GM20431 (cell line): Measurements from ENCODE around the gene RNF14.

Source experiments
- in situ Hi-C: fragments of 300-500 bp; cut with MseI, MboI; formaldehyde crosslinking; loops from one replicate; pipeline ENCODE4 v1.15.0; 2020; ENCODE audit warnings: low sequenced_read_pairs; ENCODE audit not compliant: unreplicated experiment

The RNF14 gene

DNA sequence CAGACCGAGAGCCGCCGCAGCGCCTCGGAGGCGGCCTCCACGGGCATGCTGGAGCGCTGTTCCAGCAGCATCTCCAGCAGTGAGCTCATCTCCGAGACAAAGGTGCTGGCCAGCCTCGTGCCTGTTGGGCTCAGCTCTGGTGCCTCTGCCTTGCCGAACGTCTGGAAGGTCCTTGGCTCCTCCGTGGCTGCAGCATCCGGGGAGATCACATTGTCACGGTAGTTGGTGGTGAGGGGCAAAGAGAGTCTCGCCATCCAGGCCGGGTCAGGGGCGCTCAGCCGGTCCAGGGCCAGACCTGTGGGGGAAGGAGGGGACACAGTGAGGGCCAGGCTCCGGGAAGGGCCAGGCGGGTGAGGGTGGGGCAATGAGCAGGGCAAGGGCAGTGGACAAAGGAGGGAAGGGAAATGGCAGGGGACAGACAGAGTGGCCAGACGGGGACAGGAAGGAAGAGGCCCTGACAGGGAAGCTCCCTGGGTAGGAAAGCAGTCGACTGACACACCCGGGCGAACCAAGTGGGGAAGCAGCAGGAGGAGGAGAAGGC is 23.3 kb upstream of the RNF14 start:
- in situ Hi-C loops, result no loop called here

DNA sequence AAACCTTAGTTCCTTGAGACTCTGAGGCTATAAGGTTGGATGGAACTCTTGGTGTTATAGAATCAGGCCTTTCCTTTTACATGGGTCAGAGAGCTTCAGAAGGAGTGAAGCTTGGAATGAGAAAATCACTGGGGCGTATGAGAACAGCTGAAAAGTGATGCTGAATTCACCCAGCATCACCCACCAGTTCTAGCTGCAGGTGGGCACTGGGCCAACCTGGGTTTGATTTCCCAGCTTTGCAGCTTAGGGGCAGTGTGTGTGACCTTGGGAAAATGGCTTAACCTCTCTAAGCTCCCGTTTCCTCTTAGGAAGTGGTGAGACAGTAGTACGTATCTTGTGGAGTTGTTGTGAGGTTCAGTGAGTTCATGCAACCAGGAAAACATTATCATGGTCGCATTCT is 21.6 kb upstream of the RNF14 start:
- in situ Hi-C loops, result no loop called here

DNA sequence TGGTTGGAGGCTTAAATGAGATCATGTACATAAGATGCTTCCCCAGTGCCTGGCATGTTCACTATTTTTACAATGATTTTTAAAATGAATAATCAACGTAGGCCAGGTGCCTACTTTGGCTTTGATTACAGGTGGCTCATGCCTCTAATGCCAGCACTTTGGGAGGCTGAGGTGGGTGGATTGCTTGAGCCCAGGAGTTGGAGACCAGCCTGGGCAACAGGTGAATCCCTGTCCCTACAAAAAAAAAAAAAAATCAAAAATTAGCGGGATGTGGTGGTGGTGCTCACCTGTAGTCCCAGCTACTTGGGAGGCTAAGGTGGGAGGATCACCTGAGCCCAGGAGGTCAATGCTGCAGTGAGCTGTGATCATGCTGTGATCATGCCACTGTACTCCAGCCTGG is 20.1 kb upstream of the RNF14 start:
- in situ Hi-C loops, result no loop called here

DNA sequence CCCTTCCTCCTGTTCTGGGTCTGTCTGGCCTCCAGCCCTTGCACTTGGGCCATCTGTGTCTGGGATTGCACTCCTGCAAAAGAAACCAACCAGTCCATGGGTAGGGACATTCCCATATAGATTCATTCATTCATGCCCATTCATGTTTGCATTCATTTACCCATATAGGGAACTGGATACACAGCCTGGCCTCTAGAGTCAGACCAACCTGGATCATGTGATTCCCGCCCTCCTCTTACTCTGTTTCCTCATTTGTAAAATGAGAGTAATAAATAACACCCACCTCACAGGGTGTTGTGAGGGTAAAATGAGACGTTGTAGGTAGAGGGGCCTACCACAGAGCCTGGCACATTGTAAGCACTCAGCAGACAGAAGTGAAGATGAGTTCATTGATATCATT is 19.4 kb upstream of the RNF14 start:
- in situ Hi-C loops, result no loop called here

DNA sequence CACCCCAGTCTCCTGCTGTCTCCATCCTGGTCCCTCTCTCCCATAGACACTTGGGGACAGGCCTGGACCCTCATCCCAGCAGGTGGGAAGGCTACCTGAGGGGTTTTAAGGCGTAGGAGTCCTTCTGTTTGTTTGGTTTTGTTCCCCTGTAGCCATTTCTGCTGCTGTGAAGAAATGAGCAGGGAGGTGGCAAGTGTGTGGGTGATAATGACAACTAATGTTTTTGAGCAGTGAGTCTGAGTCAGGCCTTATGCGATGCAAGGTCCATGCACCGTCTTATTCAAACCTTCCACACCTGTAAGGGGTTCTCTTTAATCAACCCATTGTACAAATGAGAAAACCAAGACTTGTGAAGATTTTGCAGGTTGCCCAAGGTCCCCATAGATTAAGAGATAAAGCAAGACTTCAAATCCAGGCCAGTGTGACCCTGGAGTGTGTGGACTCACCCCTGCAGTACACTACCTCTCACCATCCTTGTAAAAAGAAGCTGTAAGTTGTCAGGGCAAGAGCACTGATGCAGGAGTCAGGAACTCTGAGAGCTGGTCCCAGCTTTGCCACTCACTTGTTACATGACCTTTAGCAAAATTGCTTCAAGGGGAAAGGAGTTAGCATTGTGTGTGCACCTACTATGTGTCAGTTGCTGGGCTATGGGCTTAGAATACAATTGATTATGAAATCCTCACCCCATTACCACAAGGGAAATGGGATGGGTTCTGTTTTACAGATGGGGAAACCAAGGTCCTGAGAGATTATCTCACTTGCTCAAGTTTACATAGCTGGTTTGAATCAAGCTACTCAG is 18.5 kb upstream of the RNF14 start:
- in situ Hi-C loops, result loop anchor here (10.0 kb wide), 1 partner anchor 256 kb away; no protein-coding TSS in a partner anchor

DNA sequence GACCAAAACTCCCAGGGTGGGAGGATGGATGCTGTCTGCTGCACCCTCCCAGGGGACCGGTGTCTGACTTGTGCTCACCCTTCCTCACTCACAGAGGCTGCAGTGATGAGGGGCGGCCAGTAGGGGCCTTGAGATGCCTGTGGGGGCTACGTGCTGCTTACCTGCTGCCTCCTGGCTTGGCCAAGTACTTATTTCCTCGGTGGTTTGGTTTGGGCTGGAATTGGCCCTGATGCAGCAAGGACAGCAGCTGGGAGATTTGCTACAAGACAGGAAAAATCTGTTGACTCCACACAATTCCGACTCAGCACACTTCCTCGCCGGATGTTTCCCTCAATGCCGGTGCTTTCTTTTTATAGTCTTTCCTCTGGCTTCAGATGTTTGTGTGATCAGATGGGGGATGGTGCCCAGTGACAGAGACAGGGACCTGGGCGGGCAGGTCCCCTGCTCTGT is 17.5 kb upstream of the RNF14 start:
- in situ Hi-C loops, result loop anchor here (10.0 kb wide), 1 partner anchor 257 kb away; no protein-coding TSS in a partner anchor

DNA sequence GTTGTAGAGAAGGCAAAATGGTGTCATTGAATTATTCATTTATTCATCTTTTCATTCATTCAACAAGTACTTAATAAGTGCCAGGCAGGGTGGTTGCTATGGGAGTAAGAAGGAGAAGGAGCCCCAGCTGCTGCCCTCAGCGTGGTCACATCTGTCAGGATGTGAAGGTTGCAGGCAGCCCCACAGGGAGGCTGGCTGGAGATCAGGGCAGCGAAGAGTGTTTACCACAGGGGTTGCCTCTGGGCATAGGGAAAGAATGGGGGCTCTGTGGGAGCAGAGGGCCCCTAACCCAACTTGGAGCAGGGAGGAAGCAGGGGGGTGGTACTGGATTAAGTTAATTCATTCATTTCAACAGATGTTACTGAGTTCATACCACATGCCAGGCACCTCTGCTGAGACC is 16.9 kb upstream of the RNF14 start:
- in situ Hi-C loops, result loop anchor here (10.0 kb wide), 1 partner anchor 257 kb away; no protein-coding TSS in a partner anchor

GRCh38 chr5:141954194-141954593 is 14.7 kb upstream of the RNF14 start:
- in situ Hi-C loops, result loop anchor here (10.0 kb wide), 1 partner anchor 259 kb away; no protein-coding TSS in a partner anchor

DNA sequence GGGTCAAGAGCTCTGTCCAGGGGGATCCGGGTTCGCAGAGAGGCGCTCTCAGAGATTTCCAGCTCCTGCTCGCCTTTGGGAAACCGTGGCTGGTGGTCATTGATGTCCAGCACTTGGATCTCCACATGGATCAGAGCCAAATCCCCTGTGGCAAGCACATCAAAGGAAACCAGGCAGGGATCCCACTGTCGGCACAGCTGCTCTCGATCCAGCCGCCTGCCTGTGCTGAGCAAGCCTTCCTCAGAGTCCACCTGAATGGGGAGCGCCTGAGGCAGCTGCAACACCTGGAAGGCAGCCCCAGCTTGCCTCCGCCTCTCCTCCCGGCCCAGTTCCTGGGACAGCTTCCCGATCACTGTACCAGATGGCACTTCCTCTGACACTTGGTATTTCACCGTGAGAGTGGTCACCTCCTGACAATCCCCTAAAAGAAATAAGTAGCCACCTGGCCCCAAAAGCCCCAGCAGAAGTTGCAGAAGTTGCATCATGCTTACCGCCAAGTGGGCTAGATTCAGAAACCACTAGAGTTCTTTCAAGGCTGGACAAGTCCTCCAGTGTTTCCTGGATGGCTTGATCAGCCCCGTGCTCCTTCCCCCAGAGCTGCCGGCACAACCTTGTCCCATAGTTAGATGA is 11.4 kb upstream of the RNF14 start:
- in situ Hi-C loops, result loop anchor here (10.0 kb wide), 1 partner anchor 263 kb away; no protein-coding TSS in a partner anchor

- in situ Hi-C loops, result loop anchor here (10.0 kb wide), 1 partner anchor 263 kb away; no protein-coding TSS in a partner anchor
Measured at GRCh38 chr5:141958113-141958512, 10.8 kb upstream of the RNF14 start, which contains the start of gene PCDH12. Gene PCDH12 (minus strand): TSS chr5:141958202. CDS start chr5:141957851, 351 bp downstream.

DNA sequence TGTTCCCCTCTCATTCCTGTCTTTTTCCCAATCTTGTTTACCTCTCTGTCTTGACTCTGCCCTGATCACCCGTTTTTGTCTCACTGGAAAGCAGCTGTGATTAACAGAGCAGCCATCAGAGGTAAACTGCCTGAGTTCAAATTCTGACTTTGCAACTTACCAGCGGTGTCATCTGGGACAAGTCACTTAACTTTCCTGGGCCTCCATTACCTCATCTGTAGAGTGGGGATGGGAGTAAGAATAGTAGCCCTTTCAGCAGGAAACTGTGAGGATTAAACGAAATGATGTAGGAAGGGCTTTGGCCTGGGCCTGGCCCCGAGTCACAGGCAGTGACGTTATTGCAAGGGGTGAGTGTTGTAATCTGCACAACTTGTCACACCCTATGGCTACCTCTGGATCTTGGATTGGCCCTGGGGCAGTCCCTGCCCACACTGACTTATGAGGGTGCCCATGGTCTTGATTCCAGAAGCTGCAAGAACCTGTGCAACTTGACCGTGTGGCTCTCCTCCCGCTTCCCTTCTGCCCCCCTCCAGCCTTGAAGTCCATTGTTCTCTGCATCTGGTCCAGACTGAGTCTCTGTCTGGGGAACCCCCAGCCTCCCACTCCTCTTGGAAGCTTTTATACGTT is 10.2 kb upstream of the RNF14 start:
- in situ Hi-C loops, result loop anchor here (10.0 kb wide), 1 partner anchor 264 kb away; no protein-coding TSS in a partner anchor

DNA sequence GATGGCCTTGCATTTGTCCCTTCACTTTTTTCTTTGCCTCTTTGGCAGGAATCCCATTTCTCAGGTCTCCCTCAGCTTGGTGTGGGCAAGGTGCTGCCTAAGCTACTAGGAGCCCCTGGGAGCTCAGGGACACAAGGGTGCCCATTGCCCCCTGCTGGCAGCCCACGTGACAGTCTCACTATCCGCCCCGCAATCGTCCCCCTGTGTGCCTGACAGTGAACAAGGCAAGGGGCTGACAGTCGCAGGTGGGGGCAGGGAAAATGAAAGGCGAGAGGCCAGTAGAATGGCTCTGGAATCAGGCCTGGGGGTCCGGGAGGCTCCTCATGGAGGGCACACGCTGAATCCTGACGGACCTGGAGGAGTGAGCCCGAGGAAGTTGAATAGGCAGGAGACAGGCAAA is 8.9 kb upstream of the RNF14 start:
- in situ Hi-C loops, result no loop called here

DNA sequence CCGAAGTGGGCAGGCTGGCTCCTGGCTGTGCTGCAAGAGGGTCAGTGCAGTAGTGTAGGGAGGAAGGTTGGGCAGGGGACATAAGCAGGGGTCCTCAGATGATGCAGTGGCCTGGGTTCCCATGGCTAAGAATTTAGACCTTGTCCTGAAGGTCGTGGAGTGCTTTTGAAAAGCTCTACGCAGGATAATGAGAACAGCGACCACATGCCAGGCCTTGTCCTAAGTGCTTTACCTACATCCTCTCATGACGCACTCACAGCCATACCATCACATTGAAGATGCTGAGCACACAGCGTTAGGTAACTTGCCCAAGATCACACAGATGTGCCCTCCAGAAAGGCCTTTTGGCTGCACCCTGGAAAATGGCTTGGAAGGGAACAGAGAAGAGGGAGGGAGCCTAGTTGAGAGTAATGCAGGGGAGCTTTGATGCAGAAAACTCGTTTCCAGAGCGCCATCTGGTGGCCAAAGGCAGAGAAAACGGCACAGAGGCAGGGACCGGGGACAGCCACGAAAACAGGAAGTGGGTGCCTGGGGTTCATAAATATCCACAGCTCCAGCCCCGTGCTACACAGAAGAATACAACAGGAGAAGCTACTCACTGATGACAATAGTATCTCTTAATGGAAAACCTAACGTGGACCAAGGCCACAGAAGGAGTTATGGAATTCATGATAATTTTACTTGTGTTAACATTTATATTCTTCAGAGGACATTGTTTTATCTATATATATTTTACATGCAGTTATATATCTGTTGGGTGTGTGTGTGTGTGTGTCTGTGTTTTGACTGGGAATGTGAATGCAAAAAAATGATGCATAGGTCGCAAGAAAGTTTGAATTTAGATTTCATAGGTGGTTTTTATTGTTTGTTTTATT is 8.2 kb upstream of the RNF14 start:
- in situ Hi-C loops, result no loop called here

- in situ Hi-C loops, result no loop called here
Measured at GRCh38 chr5:141961466-141961865, 7.4 kb upstream of the RNF14 start.

DNA sequence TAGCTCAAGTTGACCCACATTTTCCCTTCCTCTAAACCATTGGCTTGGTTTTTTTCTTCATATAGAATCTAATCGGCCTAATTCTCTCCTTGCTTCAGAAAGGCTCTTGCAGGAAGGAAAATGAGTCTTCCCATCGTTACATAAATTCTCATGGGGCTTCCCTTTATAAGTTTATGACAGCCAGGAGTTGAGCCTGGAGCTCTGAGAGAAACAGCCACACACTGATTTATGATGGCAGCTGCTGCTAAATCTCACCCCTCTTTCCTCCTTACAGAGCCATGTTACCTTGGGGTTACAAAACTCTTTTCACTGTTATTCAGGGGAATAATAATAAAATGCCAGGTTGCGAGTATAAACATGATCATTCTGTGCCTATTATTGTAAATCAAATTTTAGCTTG is 5.2 kb upstream of the RNF14 start:
- in situ Hi-C loops, result no loop called here

GRCh38 chr5:141965071-141965470 is 3.8 kb upstream of the RNF14 start:
- in situ Hi-C loops, result no loop called here

DNA sequence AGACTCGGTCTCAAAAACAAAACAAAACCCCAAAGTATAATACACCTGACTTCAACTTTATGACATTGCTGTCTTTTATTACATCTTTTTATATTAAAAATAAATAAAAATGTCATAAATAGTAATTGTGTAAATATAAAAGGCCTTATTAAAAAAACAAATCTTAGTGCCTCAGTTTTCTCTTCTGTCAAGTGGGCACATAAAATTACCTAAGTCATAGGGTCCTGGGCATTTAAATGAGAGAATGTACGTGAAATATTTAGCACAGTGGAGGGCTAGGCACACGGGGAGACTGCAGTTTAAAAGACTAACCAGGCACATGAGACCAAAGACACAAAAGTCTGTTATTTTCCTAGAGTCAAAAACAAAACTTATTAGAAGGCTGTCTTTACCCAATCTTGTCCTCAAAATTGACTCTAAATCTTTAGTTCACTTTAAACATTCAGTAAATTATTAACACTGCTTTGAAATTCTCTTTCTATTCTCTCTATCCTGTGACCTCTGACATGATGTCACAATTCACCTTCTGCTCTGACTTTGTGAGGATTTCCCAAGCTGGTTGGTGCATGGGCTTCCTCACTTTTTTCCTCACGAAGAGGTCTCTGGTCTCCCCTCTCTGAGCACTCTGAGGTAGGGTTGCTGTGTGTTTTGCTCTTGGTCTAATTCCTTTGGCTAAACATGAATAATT is 2.5 kb upstream of the RNF14 start:
- in situ Hi-C loops, result no loop called here

DNA sequence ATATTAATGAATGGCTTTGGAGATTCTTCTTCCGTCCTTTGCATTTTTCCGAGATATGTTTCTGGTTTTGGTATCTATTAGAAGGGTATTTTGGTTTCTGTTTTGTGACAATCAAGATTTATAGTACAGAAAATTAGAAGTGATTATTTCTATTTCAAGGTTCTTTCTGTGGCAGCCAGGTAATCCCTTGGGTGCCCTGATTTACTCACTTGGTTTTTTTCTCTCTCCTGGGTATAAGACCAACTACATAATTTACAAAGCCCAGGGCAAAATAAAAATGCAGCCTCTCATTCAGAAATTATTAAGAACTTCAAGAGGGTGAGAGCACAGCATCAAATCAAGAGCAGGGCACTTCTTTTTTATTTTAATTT is 2.0 kb upstream of the RNF14 start:
- in situ Hi-C loops, result no loop called here
